ENCODE data around the gene MYOF.

DNA sequence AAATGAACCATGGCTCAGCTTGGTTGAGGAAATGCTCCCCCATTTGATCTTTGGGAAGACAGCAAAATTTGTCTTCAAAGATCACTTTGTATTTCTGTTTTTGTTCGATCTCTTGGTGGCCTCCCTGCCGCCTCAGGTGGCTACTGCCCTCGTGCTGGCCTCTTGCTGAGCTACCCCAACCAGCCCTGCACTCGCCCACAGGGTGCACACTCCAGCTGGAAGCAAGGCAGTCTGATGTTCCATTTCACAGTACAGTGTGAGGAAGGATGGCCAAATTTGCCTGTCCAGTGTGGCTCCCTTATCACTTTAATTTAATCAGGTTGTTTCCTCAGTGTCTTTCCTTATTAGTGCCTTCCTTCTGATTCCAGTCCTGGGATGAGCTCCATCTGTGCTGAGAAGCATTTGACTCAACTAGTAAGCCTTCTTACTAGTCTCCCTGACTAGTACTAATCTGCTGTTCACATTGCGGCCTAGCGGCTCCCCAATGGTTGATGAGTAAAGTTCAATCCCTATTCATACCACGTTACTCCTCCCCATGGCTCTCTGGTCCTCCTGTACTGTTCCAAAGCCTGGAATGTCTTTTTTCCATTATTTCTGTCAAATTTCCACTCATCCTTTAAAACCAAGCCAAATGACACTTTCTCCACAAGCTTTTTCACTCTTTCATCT lies 8.2 kb downstream of the MYOF start:
- TF ChIP-seq, protein P1, sequence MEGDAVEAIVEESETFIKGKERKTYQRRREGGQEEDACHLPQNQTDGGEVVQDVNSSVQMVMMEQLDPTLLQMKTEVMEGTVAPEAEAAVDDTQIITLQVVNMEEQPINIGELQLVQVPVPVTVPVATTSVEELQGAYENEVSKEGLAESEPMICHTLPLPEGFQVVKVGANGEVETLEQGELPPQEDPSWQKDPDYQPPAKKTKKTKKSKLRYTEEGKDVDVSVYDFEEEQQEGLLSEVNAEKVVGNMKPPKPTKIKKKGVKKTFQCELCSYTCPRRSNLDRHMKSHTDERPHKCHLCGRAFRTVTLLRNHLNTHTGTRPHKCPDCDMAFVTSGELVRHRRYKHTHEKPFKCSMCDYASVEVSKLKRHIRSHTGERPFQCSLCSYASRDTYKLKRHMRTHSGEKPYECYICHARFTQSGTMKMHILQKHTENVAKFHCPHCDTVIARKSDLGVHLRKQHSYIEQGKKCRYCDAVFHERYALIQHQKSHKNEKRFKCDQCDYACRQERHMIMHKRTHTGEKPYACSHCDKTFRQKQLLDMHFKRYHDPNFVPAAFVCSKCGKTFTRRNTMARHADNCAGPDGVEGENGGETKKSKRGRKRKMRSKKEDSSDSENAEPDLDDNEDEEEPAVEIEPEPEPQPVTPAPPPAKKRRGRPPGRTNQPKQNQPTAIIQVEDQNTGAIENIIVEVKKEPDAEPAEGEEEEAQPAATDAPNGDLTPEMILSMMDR (IDR thresholded peaks at IDR 0.05) = no peak
- TF ChIP-seq POLR2A (IDR thresholded peaks at IDR 0.05) = no peak
